BJ (cell line): ENCODE measurements around the gene RUNX2. TPM values are rescaled to one million over a fixed set of nuclear protein-coding genes. Genes with fewer than 3 reads are reported as not detected.
"Not testable (repeated sequence)": the region's sequence is repeated elsewhere in the genome, so short reads cannot be mapped to it uniquely, and the experiment has no call there.

Experiments
- CTCF ChIA-PET: fragments of 350-600 bp; formaldehyde crosslinking; extraction: SDS; loops from one replicate; lab custom pipeline; 2021; ENCODE audit warnings: antibody characterized with exemption, inconsistent platforms; lab: Yijun Ruan, JAX
- POLR2A ChIA-PET: fragments of 300-600 bp; sonication (Branson Sonifier 250); formaldehyde crosslinking; extraction: SDS; loops from one replicate; lab custom pipeline; 2021; ENCODE audit warnings: antibody characterized with exemption; lab: Charles Lee
- DNase-seq: peaks from one replicate; pipeline ENCODE4 v3.0.0-alpha.2; 2011; ENCODE audit warnings: low read depth
- H3K27me3 ChIP-seq: 2 replicates; pipeline ENCODE4 v1.6.0; 2011; ENCODE audit warnings: low read length; ENCODE audit not compliant: control insufficient read depth, insufficient read depth
- H3K36me3 ChIP-seq: 2 replicates; pipeline ENCODE4 v1.5.1; 2011; ENCODE audit warnings: low read length; ENCODE audit not compliant: control insufficient read depth, insufficient read depth
- H3K4me3 ChIP-seq: 2 replicates; pipeline ENCODE4 v1.5.1; 2011; ENCODE audit warnings: low read depth, mild to moderate bottlenecking, control low read depth, low read length
- polyA plus RNA-seq: library from polyadenylated mRNA; depleted of rRNA; stranded (reverse); fragments of >200 nt; gene quantifications from 2 replicates; pipeline ENCODE4 v1.2.3, GENCODE V29; 2011
- TF ChIP-seq, protein P1 (sequence below): IDR thresholded peaks from 2 replicates; pipeline ENCODE4 v1.5.1; 2011; ENCODE audit warnings: low read depth, mild to moderate bottlenecking, control low read depth, inconsistent platforms, low read length, moderate library complexity; ENCODE audit not compliant: insufficient read depth

RUNX2 gene
- polyA plus RNA-seq, 1 experiment, result 1.5 TPM

DNA sequence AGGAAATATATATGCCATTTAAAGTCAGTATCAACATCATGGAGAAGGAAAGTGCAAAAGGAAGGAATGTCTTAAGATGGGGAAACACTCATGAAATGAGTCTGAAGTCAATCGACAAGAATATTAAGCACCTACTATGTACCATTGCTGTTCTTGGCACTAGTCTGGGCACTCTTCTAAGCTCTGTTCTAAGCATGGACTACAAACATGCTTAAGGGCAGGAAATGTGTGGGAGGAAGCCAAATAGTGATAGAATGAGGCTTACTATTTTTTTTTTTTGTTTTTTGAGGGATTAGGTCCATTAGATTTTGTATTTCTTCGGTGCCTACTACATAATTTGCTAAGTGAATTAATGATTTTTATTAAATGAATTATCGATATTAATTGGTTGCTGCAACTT, 133.4 kb downstream of the RUNX2 start:
- ChIA-PET CTCF (interaction anchor here (0.6 kb wide), 1 partner anchor 600 kb away, joined by 6 read pairs; no protein-coding TSS in a partner anchor), POLR2A (no interaction called here)
- Histone ChIP-seq H3K4me3 (no peak overlapping the region), H3K27me3 (no peaks in the 10 kb centered on the region), H3K36me3 (no peaks in the 10 kb centered on the region)
- TF ChIP-seq, protein P1, sequence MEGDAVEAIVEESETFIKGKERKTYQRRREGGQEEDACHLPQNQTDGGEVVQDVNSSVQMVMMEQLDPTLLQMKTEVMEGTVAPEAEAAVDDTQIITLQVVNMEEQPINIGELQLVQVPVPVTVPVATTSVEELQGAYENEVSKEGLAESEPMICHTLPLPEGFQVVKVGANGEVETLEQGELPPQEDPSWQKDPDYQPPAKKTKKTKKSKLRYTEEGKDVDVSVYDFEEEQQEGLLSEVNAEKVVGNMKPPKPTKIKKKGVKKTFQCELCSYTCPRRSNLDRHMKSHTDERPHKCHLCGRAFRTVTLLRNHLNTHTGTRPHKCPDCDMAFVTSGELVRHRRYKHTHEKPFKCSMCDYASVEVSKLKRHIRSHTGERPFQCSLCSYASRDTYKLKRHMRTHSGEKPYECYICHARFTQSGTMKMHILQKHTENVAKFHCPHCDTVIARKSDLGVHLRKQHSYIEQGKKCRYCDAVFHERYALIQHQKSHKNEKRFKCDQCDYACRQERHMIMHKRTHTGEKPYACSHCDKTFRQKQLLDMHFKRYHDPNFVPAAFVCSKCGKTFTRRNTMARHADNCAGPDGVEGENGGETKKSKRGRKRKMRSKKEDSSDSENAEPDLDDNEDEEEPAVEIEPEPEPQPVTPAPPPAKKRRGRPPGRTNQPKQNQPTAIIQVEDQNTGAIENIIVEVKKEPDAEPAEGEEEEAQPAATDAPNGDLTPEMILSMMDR, result no peak
- DNase-seq, result no peak

DNA sequence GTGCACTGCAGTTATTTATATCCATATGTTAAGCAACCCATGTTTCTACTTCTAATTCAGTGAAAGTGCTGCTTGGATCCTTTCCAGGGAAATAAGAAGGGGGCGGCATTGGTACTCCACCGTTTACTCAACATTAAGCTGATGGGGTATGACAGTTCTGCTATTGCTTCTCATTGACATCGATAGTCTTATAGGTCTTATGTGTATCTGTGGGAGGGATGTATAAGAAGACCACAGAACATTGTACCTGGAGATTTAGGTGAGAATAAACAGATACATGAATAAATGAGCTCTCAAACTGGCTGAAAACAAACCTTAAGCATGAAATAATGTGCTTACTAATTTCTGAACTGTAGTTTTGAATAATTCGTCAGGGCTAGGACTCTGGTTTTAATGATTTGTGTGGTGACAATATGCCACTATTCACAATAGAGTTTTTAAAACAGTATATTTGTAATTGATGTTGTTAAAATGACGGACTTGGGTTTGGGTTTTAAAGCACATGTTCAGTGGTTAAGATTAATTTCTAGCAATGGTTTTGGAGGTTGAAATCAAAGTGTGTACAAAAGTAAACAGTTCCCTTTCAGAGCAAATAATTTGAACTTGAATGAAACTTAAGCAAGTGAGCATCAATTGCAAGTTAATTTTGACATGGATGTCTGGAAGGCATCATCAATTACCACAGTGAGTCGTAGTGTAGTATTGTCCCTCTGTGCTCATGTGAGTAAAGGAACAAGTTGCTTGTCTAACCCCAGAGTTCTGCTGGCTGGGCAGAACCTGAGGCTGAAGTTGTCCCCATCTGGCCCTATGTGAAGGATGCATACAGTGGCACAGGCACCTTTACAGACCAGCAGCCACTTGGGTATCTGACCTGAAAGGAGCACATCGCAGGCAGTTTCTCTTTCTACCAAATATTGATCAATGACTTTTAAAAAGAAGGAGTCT, 134.3 kb downstream of the RUNX2 start:
- ChIA-PET POLR2A (no interaction called here), CTCF (no interaction called here)
- no peak for DNase-seq
- H3K4me3 ChIP-seq, result no peak overlapping the region
- no peaks in the 10 kb centered on the region for H3K36me3 ChIP-seq
- no peaks in the 10 kb centered on the region for H3K27me3 ChIP-seq
- TF ChIP-seq, protein P1, result no peak

DNA sequence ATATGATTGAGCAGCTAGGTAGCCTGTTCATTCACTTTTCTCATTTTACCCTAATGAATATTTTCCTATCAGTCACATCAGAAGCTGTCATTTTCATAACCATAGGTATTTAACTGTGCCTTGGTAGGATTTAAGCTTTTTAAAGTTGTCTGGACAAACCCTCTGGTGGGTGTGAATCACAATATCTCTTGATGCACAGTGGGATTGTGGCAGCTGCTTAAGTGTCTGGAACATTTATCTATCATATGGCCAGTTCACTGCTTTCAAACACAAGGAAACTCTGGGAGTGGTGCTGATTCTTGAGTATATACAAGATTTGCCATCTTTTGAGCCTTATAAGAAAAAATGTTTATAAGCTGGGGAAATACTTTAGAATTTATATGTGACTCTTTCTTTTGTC, 136.6 kb downstream of the RUNX2 start:
- TF ChIP-seq, protein P1, result no peak
- H3K27me3 ChIP-seq, result no peaks in the 10 kb centered on the region
- no peaks in the 10 kb centered on the region for H3K36me3 ChIP-seq
- CTCF ChIA-PET, result no interaction called here
- no peak overlapping the region for H3K4me3 ChIP-seq
- POLR2A ChIA-PET, result no interaction called here
- no peak for DNase-seq

DNA sequence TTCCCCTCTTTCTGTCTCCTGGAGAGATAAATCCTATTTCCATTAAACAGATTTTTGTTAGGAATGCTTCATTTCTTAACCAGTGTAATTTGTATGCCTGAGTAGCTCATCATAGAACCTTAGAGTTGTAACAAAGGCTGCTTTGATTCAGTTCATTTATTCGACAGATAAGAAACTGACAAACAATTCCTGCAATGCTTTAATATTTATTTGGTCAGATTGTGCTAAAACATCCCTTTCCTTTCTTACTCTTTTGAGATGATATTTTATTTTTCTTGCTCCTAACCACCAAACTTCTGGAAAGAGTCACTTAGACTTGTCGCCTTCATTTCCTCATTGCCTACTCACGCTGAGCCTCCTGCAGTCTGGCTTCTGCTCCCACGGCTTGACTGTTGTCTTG, 138.6 kb downstream of the RUNX2 start:
- ChIA-PET POLR2A (no interaction called here), CTCF (no interaction called here)
- no peaks in the 10 kb centered on the region for H3K27me3 ChIP-seq
- no peaks in the 10 kb centered on the region for H3K36me3 ChIP-seq
- TF ChIP-seq, protein P1, result no peak
- no peak for DNase-seq
- no peak overlapping the region for H3K4me3 ChIP-seq

DNA sequence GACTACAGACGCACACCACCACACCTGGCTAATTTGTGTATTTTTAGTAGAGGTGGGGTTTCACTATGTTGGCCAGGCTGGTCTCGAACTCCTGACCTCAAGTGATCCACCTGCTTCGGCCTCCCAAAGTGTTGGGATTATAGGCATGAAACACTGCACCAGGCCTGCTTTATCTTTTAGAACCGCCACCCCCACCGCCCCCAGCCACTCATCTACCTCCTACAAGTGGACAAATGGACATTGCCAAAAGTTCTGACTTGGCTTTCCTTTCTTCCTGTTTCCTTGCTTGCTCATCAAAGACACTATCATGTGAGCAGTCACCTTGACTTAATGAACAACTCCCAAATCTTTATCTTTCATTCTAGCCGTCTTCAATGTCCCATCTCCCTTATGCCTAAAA, 139.3 kb downstream of the RUNX2 start:
- POLR2A ChIA-PET, DNase-seq, H3K27me3 ChIP-seq, H3K4me3 ChIP-seq, CTCF ChIA-PET, H3K36me3 ChIP-seq: not testable (repeated sequence)
